Neural progenitor cell (in vitro differentiated cells): ENCODE data around the gene PLA2G2C. TPM values are rescaled to one million over a fixed set of nuclear protein-coding genes. Genes with fewer than 3 reads are reported as not detected.

Experiments used
- DNase-seq: peaks from one replicate; pipeline ENCODE4 v3.0.0-alpha.2; 2016; ENCODE audit warnings: low spot score
- H2AFZ ChIP-seq: fragments of 200-600 bp; sonication (generic); replicated peaks from 2 replicates; pipeline ENCODE4 v1.6.1; 2016; ENCODE audit warnings: antibody characterized with exemption
- H3F3A ChIP-seq: fragments of 200-600 bp; sonication (generic); 2 replicates; pipeline ENCODE4 v1.6.1; 2016; ENCODE audit warnings: antibody characterized with exemption, low read depth
- H3K27ac ChIP-seq: fragments of 200-600 bp; sonication (generic); 2 replicates; pipeline ENCODE4 v1.5.1; 2016; ENCODE audit warnings: mild to moderate bottlenecking
- H3K27me3 ChIP-seq: fragments of 200-600 bp; sonication (generic); 2 replicates; pipeline ENCODE4 v1.6.1; 2016; ENCODE audit warnings: mild to moderate bottlenecking, moderate library complexity
- H3K36me3 ChIP-seq: fragments of 200-600 bp; sonication (generic); 2 replicates; pipeline ENCODE4 v1.5.1; 2016
- H3K4me1 ChIP-seq: fragments of 200-600 bp; sonication (generic); 2 replicates; pipeline ENCODE4 v1.6.1; 2016; ENCODE audit warnings: mixed run types
- H3K4me2 ChIP-seq: fragments of 200-600 bp; sonication (generic); 2 replicates; pipeline ENCODE4 v1.6.1; 2016
- H3K4me3 ChIP-seq: fragments of 200-600 bp; sonication (generic); 2 replicates; pipeline ENCODE4 v1.5.1; 2016
- H3K79me2 ChIP-seq: fragments of 200-600 bp; sonication (generic); 2 replicates; pipeline ENCODE4 v1.6.1; 2016; ENCODE audit warnings: low read depth
- H3K9ac ChIP-seq: fragments of 200-600 bp; sonication (generic); 2 replicates; pipeline ENCODE4 v1.6.1; 2016
- H3K9me3 ChIP-seq: fragments of 200-600 bp; sonication (generic); 2 replicates; pipeline ENCODE4 v1.5.1; 2016; ENCODE audit warnings: low read depth
- H4K20me1 ChIP-seq: fragments of 200-600 bp; sonication (generic); 2 replicates; pipeline ENCODE4 v1.6.1; 2016; ENCODE audit warnings: low read depth
- H3K27ac Mint-ChIP-seq: 3 replicates; pipeline ENCODE4 v1.8.0; 2021; ENCODE audit warnings: mixed read lengths
- H3K27me3 Mint-ChIP-seq: 2 replicates; pipeline ENCODE4 v1.8.0; 2022; ENCODE audit warnings: low read depth, mild to moderate bottlenecking, inconsistent platforms, moderate library complexity, mixed read lengths; ENCODE audit not compliant: insufficient read depth
- H3K36me3 Mint-ChIP-seq: 3 replicates; pipeline ENCODE4 v1.8.0; 2021; ENCODE audit warnings: mixed read lengths
- H3K4me1 Mint-ChIP-seq: 3 replicates; pipeline ENCODE4 v1.8.0; 2021; ENCODE audit warnings: mixed read lengths
- H3K4me3 Mint-ChIP-seq: 3 replicates; pipeline ENCODE4 v1.8.0; 2021; ENCODE audit warnings: mild to moderate bottlenecking, moderate library complexity, mixed read lengths
- H3K9me3 Mint-ChIP-seq: 3 replicates; pipeline ENCODE4 v1.8.0; 2020; ENCODE audit warnings: mixed read lengths
- CTCF ChIP-seq: fragments of 200-600 bp; sonication (generic); IDR thresholded peaks from 2 replicates; pipeline ENCODE4 v1.5.1; 2017; ENCODE audit warnings: antibody characterized with exemption, mild to moderate bottlenecking
- EZH2 ChIP-seq: fragments of 200-600 bp; sonication (generic); IDR thresholded peaks from 2 replicates; pipeline ENCODE4 v1.6.1; 2017; ENCODE audit warnings: antibody characterized with exemption, mild to moderate bottlenecking, moderate library complexity
- EZH2phosphoT487 ChIP-seq: fragments of 200-600 bp; sonication (generic); IDR thresholded peaks from 2 replicates; pipeline ENCODE4 v1.6.1; 2017; ENCODE audit warnings: antibody characterized with exemption
- total RNA-seq: library from RNA; depleted of rRNA; stranded (reverse); fragments of >200 nt; gene quantifications from 2 replicates; pipeline ENCODE4 v1.2.3, GENCODE V29; 2015; ENCODE audit warnings: low replicate concordance

The PLA2G2C gene
- total RNA-seq, 1 donor from 2014 or later, result not detected

GRCh38 chr1:20197329-20197791, 11.0 kb upstream of the PLA2G2C start:
- no peaks in the 10 kb centered on the region for H3K27me3 ChIP-seq
- H3K4me2 ChIP-seq, result no peak overlapping the region
- Mint-ChIP-seq H3K27me3 (peaks cover 5% of the 10 kb centered on the region), H3K36me3 (no peaks in the 10 kb centered on the region), H3K9me3 (no peaks in the 10 kb centered on the region), H3K4me3 (no peak overlapping the region), H3K27ac (no peak overlapping the region), H3K4me1 (no peaks in the 10 kb centered on the region)
- no peaks in the 10 kb centered on the region for H3K36me3 ChIP-seq
- H2AFZ ChIP-seq, result no peak overlapping the region
- H3K9ac ChIP-seq, result no peak overlapping the region
- no peaks in the 10 kb centered on the region for H3F3A ChIP-seq
- H4K20me1 ChIP-seq, result no peaks in the 10 kb centered on the region
- DNase-seq, result no peak
- H3K4me3 ChIP-seq, result no peak overlapping the region
- TF ChIP-seq EZH2 (no peak), CTCF (no peak), EZH2phosphoT487 (no peak)
- no peak overlapping the region for H3K27ac ChIP-seq
- no peaks in the 10 kb centered on the region for H3K79me2 ChIP-seq
- no peaks in the 10 kb centered on the region for H3K4me1 ChIP-seq
- no peaks in the 10 kb centered on the region for H3K9me3 ChIP-seq

GRCh38 chr1:20195462-20195780, 9.1 kb upstream of the PLA2G2C start:
- no peak overlapping the region for H3K27ac ChIP-seq
- no peaks in the 10 kb centered on the region for H3K4me1 Mint-ChIP-seq

GRCh38 chr1:20194757-20195461, 8.6 kb upstream of the PLA2G2C start:
- H3K9me3 Mint-ChIP-seq, result no peaks in the 10 kb centered on the region
- no peaks in the 10 kb centered on the region for H3K4me1 Mint-ChIP-seq
- H4K20me1 ChIP-seq, result no peaks in the 10 kb centered on the region
- no peak overlapping the region for H3K4me3 ChIP-seq
- H3K27ac Mint-ChIP-seq, result no peak overlapping the region
- TF ChIP-seq EZH2 (no peak), CTCF (peak; percentile 94)
- H3F3A ChIP-seq, result no peaks in the 10 kb centered on the region
- DNase-seq, result peak; percentile 74
- no peak overlapping the region for H3K9ac ChIP-seq
- no peak overlapping the region for H3K4me3 Mint-ChIP-seq
- peaks cover 3% of the 10 kb centered on the region for H3K36me3 Mint-ChIP-seq
- H3K27ac ChIP-seq, result no peak overlapping the region
- peaks cover 5% of the 10 kb centered on the region for H3K27me3 Mint-ChIP-seq
- H3K4me1 ChIP-seq, result no peaks in the 10 kb centered on the region
- no peak overlapping the region for H3K4me2 ChIP-seq
- H2AFZ ChIP-seq, result no peak overlapping the region
- no peaks in the 10 kb centered on the region for H3K79me2 ChIP-seq
- no peaks in the 10 kb centered on the region for H3K9me3 ChIP-seq
- no peaks in the 10 kb centered on the region for H3K27me3 ChIP-seq
- H3K36me3 ChIP-seq, result no peaks in the 10 kb centered on the region

More at GRCh38 chr1:20195462-20195780, 9.1 kb upstream of the PLA2G2C start:
- Mint-ChIP-seq H3K36me3 (peaks cover 3% of the 10 kb centered on the region), H3K27ac (no peak overlapping the region), H3K9me3 (no peaks in the 10 kb centered on the region), H3K4me3 (no peak overlapping the region), H3K27me3 (peaks cover 5% of the 10 kb centered on the region)
- H3K9me3 ChIP-seq, result no peaks in the 10 kb centered on the region
- no peaks in the 10 kb centered on the region for H3K36me3 ChIP-seq
- TF ChIP-seq EZH2 (no peak), CTCF (no peak), EZH2phosphoT487 (no peak)
- no peaks in the 10 kb centered on the region for H4K20me1 ChIP-seq
- no peak for DNase-seq
- no peak overlapping the region for H2AFZ ChIP-seq
- no peaks in the 10 kb centered on the region for H3K27me3 ChIP-seq
- H3K79me2 ChIP-seq, result no peaks in the 10 kb centered on the region
- H3K9ac ChIP-seq, result no peak overlapping the region
- H3K4me2 ChIP-seq, result no peak overlapping the region
- no peaks in the 10 kb centered on the region for H3F3A ChIP-seq
- H3K4me1 ChIP-seq, result no peaks in the 10 kb centered on the region
- no peak overlapping the region for H3K4me3 ChIP-seq
